SK-N-MC (cell line): ENCODE data around the gene MTAP.

Experiments used
- EZH2 ChIP-seq: fragments of 200-600 bp; sonication (generic); IDR thresholded peaks from one replicate; pipeline ENCODE4 v1.6.1; 2017; ENCODE audit warnings: antibody characterized with exemption
- FOXP2 ChIP-seq: optimal IDR thresholded peaks from 2 replicates; pipeline ENCODE3; 2011; ENCODE audit warnings: mild to moderate bottlenecking, moderate library complexity; ENCODE audit not compliant: insufficient read depth; ENCODE audit errors: extremely low read length, control extremely low read depth
- POLR2AphosphoS5 ChIP-seq: IDR thresholded peaks from 2 replicates; pipeline ENCODE4 v1.6.1; 2012; ENCODE audit warnings: mild to moderate bottlenecking, low read depth, low read length, borderline replicate concordance

DNA sequence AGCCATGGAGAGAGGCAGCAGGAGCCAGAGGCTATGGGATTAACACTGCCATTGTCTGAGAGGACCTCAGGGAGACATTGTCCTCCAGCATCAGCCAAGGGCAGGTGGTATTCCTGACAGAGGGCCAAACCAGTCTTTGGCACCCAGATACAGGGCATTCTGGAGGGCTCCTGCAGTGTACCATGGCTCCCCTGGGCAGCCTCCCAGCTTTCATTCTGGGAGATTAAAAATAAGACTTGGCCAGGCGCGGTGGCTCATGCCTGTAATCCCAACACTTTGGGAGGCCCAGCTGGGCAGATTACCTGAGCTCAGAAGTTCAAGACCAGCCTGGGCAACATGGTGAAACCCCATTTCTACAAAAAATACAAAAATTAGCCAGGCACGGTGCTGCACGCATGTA, 4.2 kb downstream of the MTAP start:
- TF ChIP-seq POLR2AphosphoS5 (no peak), EZH2 (no peak), FOXP2 (no peak)
